A549 treated with dexamethasone at 1 μM for 4 hours (cell line): Measurements from ENCODE around the gene ZRANB2. TPM values are rescaled to one million over a fixed set of nuclear protein-coding genes. Genes with fewer than 3 reads are reported as not detected.

Experiments
- total RNA-seq: library from RNA; stranded (reverse); fragments of 200-300 nt; extraction: Qiagen RNA extraction; gene quantifications from 5 replicates; pipeline ENCODE4 v1.2.3, GENCODE V29; 2022

The ZRANB2 gene
- 19.0 to 25.5 TPM (median 24.4 TPM) in 5 replicates for total RNA-seq

GRCh38 chr1:71080739-71081696, at the start of gene ZRANB2:
TSS of gene ZRANB2 (minus strand) at chr1:71081035. CDS start at chr1:71080995, 40 bp downstream.

GRCh38 chr1:71047635-71048607, 32.9 kb downstream of the ZRANB2 start, which contains the start of gene PTGER3:
TSS of gene PTGER3 (minus strand) at chr1:71047816. CDS start at chr1:71047577, 239 bp downstream.

Other genes with a start within 250 kb of the ZRANB2 start
- gene PTGER3, start 33.2 kb downstream of the ZRANB2 start, total RNA-seq = 0.02 TPM in 1 of 5 replicates, not detected in the others